ENCODE measurements around the gene ZBED3.

DNA sequence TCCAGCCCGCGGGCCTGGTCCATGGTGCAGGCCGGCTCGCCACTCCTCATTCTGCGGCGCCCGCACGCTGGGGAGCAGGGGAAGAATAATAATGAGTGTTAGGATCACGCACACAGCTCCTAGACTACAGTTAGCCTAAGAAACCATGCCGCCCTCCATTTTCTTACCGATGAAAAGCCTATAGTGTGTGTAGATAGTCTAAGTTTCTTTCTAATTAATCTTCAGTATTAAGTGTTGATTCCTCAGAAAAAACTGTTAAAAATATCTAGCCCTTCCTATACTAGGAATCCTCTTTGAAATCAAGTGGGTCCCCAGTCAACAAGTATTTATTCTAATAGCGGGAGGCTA lies 9.3 kb downstream of the ZBED3 start:
- TF ChIP-seq, protein P1, sequence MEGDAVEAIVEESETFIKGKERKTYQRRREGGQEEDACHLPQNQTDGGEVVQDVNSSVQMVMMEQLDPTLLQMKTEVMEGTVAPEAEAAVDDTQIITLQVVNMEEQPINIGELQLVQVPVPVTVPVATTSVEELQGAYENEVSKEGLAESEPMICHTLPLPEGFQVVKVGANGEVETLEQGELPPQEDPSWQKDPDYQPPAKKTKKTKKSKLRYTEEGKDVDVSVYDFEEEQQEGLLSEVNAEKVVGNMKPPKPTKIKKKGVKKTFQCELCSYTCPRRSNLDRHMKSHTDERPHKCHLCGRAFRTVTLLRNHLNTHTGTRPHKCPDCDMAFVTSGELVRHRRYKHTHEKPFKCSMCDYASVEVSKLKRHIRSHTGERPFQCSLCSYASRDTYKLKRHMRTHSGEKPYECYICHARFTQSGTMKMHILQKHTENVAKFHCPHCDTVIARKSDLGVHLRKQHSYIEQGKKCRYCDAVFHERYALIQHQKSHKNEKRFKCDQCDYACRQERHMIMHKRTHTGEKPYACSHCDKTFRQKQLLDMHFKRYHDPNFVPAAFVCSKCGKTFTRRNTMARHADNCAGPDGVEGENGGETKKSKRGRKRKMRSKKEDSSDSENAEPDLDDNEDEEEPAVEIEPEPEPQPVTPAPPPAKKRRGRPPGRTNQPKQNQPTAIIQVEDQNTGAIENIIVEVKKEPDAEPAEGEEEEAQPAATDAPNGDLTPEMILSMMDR (IDR thresholded peaks at IDR 0.05): no peak
- TF ChIP-seq POLR2A (IDR thresholded peaks at IDR 0.05): no peak

Data from Peyer's patch (tissue), 4 donors.